ENCODE data around the gene NEDD4L.
"Not testable (repeated sequence)": the region's sequence is repeated elsewhere in the genome, so short reads cannot be mapped to it uniquely, and the experiment has no call there.

NEDD4L gene

DNA sequence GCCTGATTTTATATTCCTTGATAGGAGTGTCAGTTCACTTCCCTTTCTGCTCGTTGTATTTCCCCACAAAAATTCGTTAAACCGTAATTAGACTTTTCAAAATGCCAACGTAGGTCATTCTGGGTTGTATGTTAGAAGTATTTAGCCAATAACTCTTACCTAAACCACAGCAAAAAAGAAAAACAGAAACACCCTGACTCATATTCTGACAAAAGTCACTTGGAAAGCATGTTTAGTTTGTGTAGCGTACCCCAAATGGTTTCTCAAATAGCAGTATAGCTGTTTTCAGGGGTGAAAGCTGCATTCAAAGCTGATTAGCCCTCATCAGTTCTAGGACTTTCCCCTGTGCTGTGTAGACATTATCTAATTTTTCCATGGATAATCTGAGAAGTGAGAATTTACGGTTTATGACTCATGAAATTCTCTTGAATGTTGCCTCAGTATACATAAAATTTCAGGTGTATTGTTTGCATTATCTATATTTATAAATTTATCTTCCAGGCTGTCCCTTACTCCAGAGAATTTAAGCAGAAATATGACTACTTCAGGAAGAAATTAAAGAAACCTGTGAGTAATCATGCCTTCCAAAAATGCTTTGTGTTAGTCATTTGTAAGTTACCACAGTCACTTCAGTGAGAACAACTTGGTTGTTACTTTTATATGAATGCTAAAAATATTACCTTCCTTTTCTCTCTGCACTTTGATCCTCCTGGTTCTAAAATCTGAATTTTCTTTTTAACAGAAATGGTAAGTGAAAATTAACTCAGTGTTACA lies 319.9 kb downstream of the NEDD4L start:
- H3K36me3 ChIP-seq (replicated peaks) = no peaks in the 10 kb centered on the region; the same call in 1 of the 2 replicates
- no peaks in the 10 kb centered on the region for H3K9me3 ChIP-seq
- H3K4me3 ChIP-seq = no peak overlapping the region
- no peak for DNase-seq (ENCODE audit: low spot score in 2 of 2)
- in situ Hi-C loops (cut with MboI; ENCODE audit: low sequenced_read_pairs) = no loop called here
- H3K27me3 ChIP-seq (ENCODE audit: low read depth) = no peaks in the 10 kb centered on the region
- no peaks in the 10 kb centered on the region for H3K4me1 ChIP-seq

DNA sequence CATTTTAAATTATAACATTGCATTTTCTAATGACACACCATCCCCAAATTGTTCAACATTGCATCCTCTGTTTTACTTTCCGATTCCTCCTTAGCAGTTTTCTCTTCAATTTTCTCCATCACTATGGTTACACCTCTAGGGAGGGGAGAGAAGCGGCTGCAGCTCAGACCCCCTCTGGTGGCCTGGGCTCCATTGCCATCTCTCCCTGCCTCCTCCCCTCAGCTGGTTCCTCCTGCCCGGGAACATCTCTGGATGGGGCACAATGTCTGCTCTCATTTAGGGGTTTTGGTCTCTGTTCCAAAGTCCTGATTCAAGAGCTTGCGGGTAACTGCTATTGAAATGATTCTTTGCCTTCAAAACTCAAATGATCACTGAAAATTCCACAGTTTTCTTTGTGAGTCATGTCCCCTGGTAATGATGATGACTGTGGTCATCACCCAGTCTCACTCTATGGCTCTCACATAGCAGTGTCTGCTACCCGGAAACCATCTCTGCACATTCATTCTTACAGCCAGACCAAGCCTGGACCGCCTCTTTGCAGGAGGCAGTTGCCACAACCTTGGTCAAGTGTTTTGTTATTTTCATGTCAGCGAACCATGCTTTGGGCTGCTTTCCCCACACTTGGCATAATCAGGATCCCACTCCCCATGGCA lies 321.0 kb downstream of the NEDD4L start:
- no peaks in the 10 kb centered on the region for H3K27me3 ChIP-seq (ENCODE audit: low read depth)
- H3K4me3 ChIP-seq = no peak overlapping the region
- no peaks in the 10 kb centered on the region for H3K4me1 ChIP-seq
- no peaks in the 10 kb centered on the region; the same call in 1 of the 2 replicates for H3K36me3 ChIP-seq (replicated peaks)
- no peaks in the 10 kb centered on the region for H3K9me3 ChIP-seq
- in situ Hi-C loops (cut with MboI; ENCODE audit: low sequenced_read_pairs) = no loop called here
- DNase-seq (ENCODE audit: low spot score in 2 of 2) = no peak

DNA sequence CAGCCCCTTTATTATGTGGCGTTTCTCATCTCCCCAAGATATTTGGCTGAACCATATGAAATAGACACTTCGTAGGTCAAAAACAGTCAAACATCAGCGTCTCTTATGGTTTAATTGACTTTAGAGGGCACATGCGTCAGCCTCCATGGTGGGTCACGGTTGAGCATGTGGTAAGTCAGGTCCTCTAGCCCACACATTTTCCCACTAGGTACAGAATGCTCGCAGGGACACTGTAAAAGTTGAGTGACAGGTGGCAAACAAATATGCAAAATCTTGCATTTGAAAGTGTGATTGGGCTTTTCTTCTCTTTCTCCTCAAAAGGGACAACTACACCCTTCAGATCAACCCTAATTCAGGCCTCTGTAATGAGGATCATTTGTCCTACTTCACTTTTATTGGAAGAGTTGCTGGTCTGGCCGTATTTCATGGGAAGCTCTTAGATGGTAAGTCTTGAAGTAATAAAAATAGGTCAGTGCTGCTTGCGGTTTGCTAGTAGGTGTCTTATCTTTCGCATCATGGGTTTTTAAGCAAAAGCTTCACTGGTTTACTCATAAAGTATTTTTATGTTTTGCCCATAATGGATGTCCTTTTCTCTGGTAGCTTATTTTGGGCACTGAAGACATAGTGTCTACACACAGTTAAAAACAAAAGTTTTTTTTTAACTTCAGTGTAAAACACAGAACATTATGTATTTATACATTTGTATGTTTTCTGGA lies 323.6 kb downstream of the NEDD4L start:
- in situ Hi-C loops (cut with MboI; ENCODE audit: low sequenced_read_pairs) = no loop called here
- Histone ChIP-seq H3K4me1 (no peaks in the 10 kb centered on the region), H3K36me3 (replicated peaks) (peaks cover 7% of the 10 kb centered on the region), H3K4me3 (no peak overlapping the region), H3K9me3 (no peaks in the 10 kb centered on the region), H3K27me3 (ENCODE audit: low read depth) (no peaks in the 10 kb centered on the region)
- DNase-seq (ENCODE audit: low spot score in 2 of 2) = no peak

DNA sequence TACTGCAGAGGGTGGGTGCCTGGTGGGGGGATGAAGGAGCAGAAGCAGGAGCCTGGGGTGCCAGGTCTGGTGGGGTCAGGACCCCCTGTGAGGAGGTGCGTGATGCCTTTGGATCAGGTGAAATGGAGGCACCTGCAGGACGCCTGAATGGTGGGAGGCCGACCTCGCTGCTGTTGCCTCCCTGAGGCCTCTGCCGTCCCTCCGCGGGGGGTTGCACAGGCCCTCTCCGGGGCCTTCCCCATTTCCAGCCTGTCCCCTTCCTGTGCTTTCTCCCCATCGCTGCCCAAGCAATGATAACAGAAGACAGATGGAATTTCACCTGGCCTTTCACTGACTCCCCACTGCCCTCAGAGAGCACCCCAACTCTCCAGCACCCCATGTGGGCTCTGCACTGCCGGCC lies 325.6 kb downstream of the NEDD4L start:
- H3K9me3 ChIP-seq = no peaks in the 10 kb centered on the region
- no peak overlapping the region for H3K4me3 ChIP-seq
- H3K27me3 ChIP-seq (ENCODE audit: low read depth) = no peaks in the 10 kb centered on the region
- no peak for DNase-seq (ENCODE audit: low spot score in 2 of 2)
- peaks cover 7% of the 10 kb centered on the region for H3K36me3 ChIP-seq (replicated peaks)
- in situ Hi-C loops (cut with MboI; ENCODE audit: low sequenced_read_pairs) = no loop called here
- H3K4me1 ChIP-seq = no peaks in the 10 kb centered on the region

DNA sequence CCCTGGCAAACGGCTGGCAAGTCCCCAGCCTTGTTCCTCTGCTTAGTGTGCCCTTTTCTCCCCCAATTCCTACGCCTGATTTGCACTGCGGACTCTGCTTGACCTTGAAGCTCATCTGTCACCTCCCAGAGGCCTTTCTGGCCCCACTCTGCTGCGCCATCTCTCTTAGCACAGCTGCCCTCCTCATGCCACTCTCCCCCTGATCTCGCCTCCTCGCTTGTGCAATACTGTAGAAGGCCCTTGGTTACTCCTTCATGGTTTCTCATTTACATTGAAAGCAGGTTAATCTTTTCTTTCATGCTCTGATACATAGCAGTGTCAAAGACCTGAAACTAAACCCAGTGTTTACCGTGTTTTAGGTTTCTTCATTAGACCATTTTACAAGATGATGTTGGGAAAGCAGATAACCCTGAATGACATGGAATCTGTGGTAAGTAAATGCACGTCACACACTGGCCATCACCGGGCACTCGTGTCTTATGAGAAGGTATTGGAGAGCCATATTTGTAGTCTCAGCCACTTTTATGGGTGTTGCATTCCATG lies 326.1 kb downstream of the NEDD4L start:
- DNase-seq (ENCODE audit: low spot score in 2 of 2) = no peak
- Histone ChIP-seq H3K9me3 (no peaks in the 10 kb centered on the region), H3K36me3 (replicated peaks) (peaks cover 7% of the 10 kb centered on the region), H3K27me3 (ENCODE audit: low read depth) (no peaks in the 10 kb centered on the region), H3K4me1 (no peaks in the 10 kb centered on the region), H3K4me3 (no peak overlapping the region)
- in situ Hi-C loops (cut with MboI; ENCODE audit: low sequenced_read_pairs) = no loop called here

DNA sequence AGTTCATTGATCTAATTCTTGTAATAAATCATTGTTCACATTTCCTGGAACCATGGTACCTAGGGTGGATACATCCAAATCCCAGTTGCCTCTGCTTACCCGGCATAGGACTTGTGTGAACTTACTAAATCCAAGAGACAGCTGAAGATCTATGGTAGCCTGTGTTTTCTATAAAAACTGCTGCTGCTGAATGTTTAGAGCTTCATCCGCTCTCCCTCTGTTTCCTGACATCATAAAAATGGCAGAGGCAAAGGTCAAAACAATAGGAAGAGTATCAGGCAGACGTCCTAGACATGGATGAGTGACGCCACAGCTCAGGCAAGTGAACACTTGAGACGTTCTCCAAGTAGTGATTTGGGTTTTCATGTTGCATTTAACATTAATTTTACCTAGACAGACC lies 326.6 kb downstream of the NEDD4L start:
- no peaks in the 10 kb centered on the region for H3K27me3 ChIP-seq (ENCODE audit: low read depth)
- no peaks in the 10 kb centered on the region for H3K4me1 ChIP-seq
- no peak for DNase-seq (ENCODE audit: low spot score in 2 of 2)
- no peaks in the 10 kb centered on the region for H3K9me3 ChIP-seq
- peaks cover 7% of the 10 kb centered on the region for H3K36me3 ChIP-seq (replicated peaks)
- no peak overlapping the region for H3K4me3 ChIP-seq
- in situ Hi-C loops (cut with MboI; ENCODE audit: low sequenced_read_pairs) = no loop called here

DNA sequence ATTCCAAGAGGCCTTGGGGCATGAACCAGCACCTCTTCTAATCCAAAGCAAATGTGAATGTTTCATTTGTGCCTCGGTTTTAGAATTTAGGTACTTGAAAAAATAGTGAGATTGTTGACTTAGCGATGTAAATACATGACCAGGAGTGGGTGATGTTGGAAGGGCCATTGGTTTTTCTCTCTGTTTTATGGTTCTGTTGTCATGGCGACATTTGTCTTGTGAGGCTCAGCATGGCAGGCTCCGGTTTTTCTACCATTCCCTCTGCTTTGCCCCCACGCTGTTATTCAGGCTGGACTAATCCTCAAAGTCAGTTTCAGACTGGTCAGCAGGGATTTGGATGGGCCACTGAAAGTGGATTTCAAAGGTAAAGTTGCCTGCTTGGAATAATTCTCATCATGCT lies 329.5 kb downstream of the NEDD4L start:
- H3K36me3 ChIP-seq (replicated peaks) = peaks cover 7% of the 10 kb centered on the region
- in situ Hi-C loops (cut with MboI; ENCODE audit: low sequenced_read_pairs) = no loop called here

DNA sequence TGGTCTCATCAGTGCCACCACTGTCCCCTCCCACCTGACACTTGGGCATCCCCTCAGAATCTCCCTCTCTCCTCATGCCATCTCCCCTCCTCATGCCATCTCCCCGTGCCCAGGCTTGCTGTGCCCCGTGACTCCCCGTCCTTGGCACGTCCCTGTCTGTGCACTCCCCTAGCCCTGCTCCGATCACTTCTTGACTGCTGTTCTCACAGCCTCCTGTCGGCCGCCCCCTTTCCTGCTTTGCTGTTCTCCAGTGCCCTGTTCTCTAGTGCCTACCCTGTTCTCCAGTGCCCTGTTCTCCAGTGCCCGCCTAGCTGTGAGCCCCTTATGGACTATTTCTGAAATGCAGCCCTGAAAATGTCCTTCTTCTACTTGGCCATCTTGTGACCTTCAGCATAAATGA lies 331.0 kb downstream of the NEDD4L start:
- Histone ChIP-seq H3K9me3 (no peaks in the 10 kb centered on the region), H3K4me1 (no peaks in the 10 kb centered on the region), H3K36me3 (replicated peaks) (peaks cover 7% of the 10 kb centered on the region), H3K27me3 (ENCODE audit: low read depth) (no peaks in the 10 kb centered on the region), H3K4me3 (no peak overlapping the region)
- DNase-seq (ENCODE audit: low spot score in 2 of 2) = no peak
- in situ Hi-C loops (cut with MboI; ENCODE audit: low sequenced_read_pairs) = no loop called here

More for the DNA sequence above, 329.5 kb downstream of the NEDD4L start:
- no peak for DNase-seq (ENCODE audit: low spot score in 2 of 2)
- no peaks in the 10 kb centered on the region for H3K27me3 ChIP-seq (ENCODE audit: low read depth)
- H3K4me1 ChIP-seq = no peaks in the 10 kb centered on the region
- H3K4me3 ChIP-seq = no peak overlapping the region
- no peaks in the 10 kb centered on the region for H3K9me3 ChIP-seq

DNA sequence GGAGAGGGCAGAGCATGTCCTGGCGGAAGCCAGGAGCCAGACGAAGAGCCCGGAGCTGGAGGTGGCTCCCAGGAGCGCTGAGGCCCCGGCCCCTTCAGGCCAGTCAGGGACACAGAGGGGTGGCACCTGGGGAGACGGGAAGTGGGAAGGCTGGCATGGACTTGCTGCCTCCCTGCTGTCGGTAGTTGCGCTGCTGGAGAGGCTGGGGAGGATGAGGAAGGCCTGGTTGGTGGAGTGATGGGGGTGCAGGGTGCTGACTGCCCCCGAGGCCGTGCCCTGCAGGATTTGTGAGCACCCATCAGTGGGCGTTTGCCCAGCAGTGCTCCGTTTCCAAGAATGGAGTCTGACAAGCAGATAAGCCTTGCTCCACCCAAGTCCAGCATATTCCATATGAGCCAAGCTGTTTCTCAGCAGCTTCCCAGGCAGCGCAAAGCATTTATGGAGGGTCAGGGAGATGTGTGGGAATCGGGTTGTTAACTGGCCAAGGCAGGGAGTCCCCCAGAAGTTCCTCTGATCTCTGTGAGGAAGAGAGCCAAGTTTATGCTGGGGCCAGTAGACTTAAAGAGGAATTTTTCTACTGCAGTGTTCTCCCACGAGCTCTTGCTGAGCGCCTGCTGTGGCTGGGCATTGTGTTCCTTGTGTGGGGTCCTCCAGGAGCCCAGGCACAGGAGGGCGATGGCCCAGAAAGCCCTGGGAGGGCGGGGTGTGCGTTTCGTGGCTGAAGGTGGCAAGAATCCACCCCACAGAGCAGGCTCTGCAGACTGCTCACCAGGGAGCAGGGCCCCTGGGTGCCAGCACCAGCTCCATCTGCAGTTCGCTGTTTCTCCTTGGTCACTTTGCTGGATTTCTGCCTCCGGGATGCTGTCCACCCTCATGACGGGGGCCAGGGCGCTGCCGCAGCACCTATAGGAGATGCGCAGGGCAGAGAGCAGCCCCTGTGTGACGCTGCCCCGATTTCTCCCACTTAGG lies 334.7 kb downstream of the NEDD4L start:
- no peaks in the 10 kb centered on the region for H3K27me3 ChIP-seq (ENCODE audit: low read depth)
- no peak for DNase-seq (ENCODE audit: low spot score in 2 of 2)
- H3K9me3 ChIP-seq = no peaks in the 10 kb centered on the region
- H3K36me3 ChIP-seq (replicated peaks) = no peaks in the 10 kb centered on the region
- no peak overlapping the region for H3K4me3 ChIP-seq
- no peaks in the 10 kb centered on the region for H3K4me1 ChIP-seq
- in situ Hi-C loops (cut with MboI; ENCODE audit: low sequenced_read_pairs) = no loop called here

DNA sequence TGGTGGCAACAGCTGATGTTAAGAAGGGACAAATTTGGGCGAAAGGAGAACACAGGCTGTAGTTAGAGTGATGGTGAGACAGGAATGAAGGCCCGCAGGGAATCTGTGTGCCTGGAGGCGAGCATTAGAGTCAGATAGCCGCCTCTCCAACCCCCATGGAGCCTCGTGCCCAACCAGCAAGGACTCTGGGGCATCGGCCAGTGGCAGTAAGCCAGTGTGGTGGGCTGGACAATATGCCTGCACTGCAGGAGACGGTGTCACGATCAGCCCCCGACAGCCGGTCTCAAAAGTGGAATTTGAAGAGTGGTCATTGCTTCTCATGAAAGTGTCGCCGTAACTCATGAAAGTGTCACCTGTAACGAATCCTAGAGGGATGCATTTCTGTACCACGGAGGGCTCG lies 335.4 kb downstream of the NEDD4L start:
- Histone ChIP-seq H3K9me3 (no peaks in the 10 kb centered on the region), H3K4me3 (no peak overlapping the region), H3K27me3 (ENCODE audit: low read depth) (no peaks in the 10 kb centered on the region), H3K36me3 (replicated peaks) (no peaks in the 10 kb centered on the region), H3K4me1 (no peaks in the 10 kb centered on the region)
- in situ Hi-C loops (cut with MboI; ENCODE audit: low sequenced_read_pairs) = no loop called here
- no peak for DNase-seq (ENCODE audit: low spot score in 2 of 2)

DNA sequence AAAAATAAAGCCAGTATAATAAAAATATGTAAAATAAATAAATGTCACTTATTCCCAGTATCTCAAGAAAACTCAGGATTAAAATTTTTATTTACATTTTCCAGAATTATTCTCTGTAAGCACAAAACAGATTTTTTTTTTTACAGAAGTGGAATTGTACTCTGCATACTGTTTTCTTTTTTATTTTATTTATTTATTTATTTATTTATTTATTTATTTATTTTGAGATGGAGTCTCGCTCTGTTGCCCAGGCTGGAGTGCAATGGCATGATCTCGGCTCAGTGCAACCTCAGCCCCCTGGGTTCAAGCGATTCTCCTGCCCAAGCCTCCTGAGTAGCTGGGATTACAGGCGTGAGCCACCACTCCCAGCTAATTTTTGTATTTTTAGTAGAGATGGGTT lies 336.1 kb downstream of the NEDD4L start:
- DNase-seq (ENCODE audit: low spot score in 2 of 2); H3K27me3 ChIP-seq (ENCODE audit: low read depth); H3K36me3 ChIP-seq (replicated peaks); in situ Hi-C loops (cut with MboI; ENCODE audit: low sequenced_read_pairs); H3K4me1 ChIP-seq; H3K4me3 ChIP-seq; H3K9me3 ChIP-seq: not testable (repeated sequence)

DNA sequence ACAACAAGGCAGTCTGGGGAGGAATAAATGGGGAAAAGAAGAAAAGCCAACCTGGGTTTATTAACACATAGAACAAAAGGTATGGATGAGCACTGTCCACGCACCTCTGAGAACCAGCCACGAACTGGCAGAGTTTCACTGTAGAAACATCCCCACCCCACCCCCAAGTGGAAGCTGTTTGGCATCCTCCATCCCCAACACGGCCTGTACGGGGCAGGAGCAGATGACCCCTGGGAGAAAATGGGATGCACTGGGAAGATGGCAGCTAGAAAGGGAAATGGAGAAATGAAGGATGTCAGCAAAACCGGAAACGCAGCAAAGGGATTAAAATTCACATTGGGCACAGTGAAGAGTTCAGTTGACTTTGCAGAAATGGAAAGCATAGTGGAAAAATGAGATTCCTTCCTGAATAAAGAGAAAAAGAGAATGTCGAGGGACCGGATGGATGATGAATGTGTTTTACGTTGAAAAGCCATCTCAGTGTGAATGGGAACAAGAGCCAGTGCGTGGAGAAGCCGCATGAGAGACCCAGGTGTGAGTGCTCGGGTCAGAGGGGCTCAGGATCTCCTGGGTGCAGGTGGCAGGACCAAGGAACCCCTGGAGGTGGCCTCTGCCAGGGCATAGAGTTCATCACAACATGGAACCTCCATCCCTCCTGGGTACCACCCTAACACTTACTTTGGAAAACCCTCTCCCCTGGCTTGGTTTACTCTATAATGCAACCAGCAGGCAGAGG lies 337.8 kb downstream of the NEDD4L start:
- in situ Hi-C loops (cut with MboI; ENCODE audit: low sequenced_read_pairs) = no loop called here
- DNase-seq (ENCODE audit: low spot score in 2 of 2) = no peak
- no peaks in the 10 kb centered on the region for H3K27me3 ChIP-seq (ENCODE audit: low read depth)
- no peak overlapping the region for H3K4me3 ChIP-seq
- no peaks in the 10 kb centered on the region for H3K4me1 ChIP-seq
- H3K36me3 ChIP-seq (replicated peaks) = no peaks in the 10 kb centered on the region
- H3K9me3 ChIP-seq = no peaks in the 10 kb centered on the region

DNA sequence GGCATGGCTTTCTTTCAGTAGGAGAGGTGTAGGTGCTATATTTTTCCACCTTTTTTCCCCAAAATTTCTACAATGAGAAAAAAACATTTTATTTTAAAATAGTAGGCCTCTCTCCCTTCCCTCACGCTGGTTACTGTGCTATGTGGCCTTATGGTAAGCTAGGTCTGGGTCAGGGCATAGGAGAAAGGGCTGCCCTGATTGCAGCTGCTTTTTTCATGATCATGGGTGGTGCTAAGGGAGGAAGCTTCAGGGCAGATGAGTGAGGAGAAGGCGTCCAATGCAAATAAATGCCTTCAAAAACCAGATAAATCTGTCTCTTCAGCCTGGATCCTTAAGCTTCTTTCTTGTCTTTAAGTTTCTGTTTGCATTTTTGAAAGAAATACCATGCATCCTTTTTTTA lies 338.4 kb downstream of the NEDD4L start:
- Histone ChIP-seq H3K27me3 (ENCODE audit: low read depth) (no peaks in the 10 kb centered on the region), H3K4me1 (no peaks in the 10 kb centered on the region), H3K4me3 (no peak overlapping the region), H3K9me3 (no peaks in the 10 kb centered on the region), H3K36me3 (replicated peaks) (no peaks in the 10 kb centered on the region)
- no peak for DNase-seq (ENCODE audit: low spot score in 2 of 2)
- in situ Hi-C loops (cut with MboI; ENCODE audit: low sequenced_read_pairs) = no loop called here
